ENCODE measurements around the gene VSIG4.

DNA sequence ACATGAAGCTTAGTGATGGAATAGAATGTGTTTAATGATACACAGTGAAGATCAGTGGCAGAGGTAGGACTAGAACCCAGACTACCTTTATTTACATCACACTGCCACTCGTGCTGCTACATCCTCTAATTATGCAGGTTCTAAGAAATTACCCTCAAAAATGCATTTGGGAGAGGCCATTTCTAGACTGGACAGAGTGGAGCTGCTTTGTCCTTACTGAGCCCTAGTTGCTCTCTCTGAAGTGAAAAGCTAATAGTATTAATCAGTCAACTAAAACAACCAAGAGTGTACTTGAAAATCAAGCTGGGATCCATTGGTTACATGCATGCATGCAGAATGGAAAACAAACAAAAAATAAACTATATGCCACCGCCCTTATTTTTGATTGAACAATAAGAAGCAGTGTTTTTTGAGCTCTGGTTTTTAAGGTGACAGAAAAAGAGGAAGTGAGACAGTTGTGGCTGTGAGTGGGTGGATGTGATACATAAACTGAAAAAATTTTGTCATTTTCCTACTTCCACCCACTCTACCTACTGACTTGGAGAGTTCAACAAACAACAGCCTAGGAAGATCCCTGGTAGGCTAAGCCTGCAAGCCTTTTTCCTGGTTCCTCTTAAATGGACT is 6.8 kb upstream of the VSIG4 start:
- TF ChIP-seq EZH2phosphoT487 (IDR thresholded peaks at IDR 0.05; ENCODE audit: borderline replicate concordance, low read length) (no peak), CTCF (conservative IDR thresholded peaks at IDR 0.05; ENCODE audit: low read depth, low read length) (no peak), EZH2 (IDR thresholded peaks at IDR 0.05; ENCODE audit: low read length, unreplicated experiment) (no peak)

All from PC-3 (cell line).